B cell (primary cell): ENCODE measurements around the gene BCL2. TPM values are rescaled to one million over a fixed set of nuclear protein-coding genes. Genes with fewer than 3 reads are reported as not detected.

Source experiments
- ATAC-seq: fragments of 200-7000 bp; cut with Tn5 transposase; one replicate; pipeline ENCODE4 v1.10.0; 2021; ENCODE audit warnings: low read depth, mild to moderate bottlenecking, moderate number of reproducible peaks, moderate library complexity
- CTCF ChIA-PET: fragments of 350-600 bp; sonication (Branson Sonifier 250); formaldehyde crosslinking; loops from one replicate; lab custom pipeline; 2021; ENCODE audit warnings: antibody characterized with exemption, inconsistent platforms; lab: Charles Lee
- POLR2A ChIA-PET: fragments of 350-600 bp; sonication (Branson Sonifier 250); formaldehyde crosslinking; loops from one replicate; lab custom pipeline; 2021; ENCODE audit warnings: antibody characterized with exemption; lab: Charles Lee
- DNase-seq: peaks from one replicate; pipeline ENCODE4 v3.0.0; 2013
- H2AFZ ChIP-seq: 2 replicates; pipeline ENCODE4 v1.6.1; 2012; ENCODE audit warnings: mild to moderate bottlenecking, low read depth, low read length; ENCODE audit not compliant: insufficient read depth, poor library complexity, severe bottlenecking
- H3K27ac ChIP-seq, 2 donors: 1 replicate in 1 of 2; 2 replicates in 1 of 2; pipeline ENCODE4 v1.5.1; 2012 to 2013; ENCODE audit warnings: low read length in 2 of 2, mild to moderate bottlenecking in 2 of 2, moderate library complexity in 1 of 2
- H3K27me3 ChIP-seq, 4 experiments: fragments of 200-600 bp in 1 of 4; sonication (generic) in 1 of 4; replicated peaks in 1 of 4; 1 replicate in 2 of 4; 2 replicates in 2 of 4; pipeline versions ENCODE4 v1.6.1 to v1.7.0; 2013 to 2016; ENCODE audit warnings: low read length in 3 of 4, mild to moderate bottlenecking in 2 of 4, mixed read lengths in 1 of 4, moderate library complexity in 1 of 4; ENCODE audit not compliant: insufficient read depth in 4 of 4, control insufficient read depth in 3 of 4; ENCODE audit errors: control extremely low read depth in 1 of 4
- H3K36me3 ChIP-seq, 2 experiments: replicated peaks in 1 of 2; 1 replicate in 1 of 2; 2 replicates in 1 of 2; pipeline versions ENCODE4 v1.6.1 to v1.7.1; 2013; ENCODE audit warnings: low read length in 1 of 2; ENCODE audit not compliant: insufficient read depth in 2 of 2, control insufficient read depth in 1 of 2; ENCODE audit errors: control extremely low read depth in 1 of 2, extremely low read depth in 1 of 2
- H3K4me1 ChIP-seq, 2 donors: fragments of 200-600 bp in 1 of 2; sonication (generic) in 1 of 2; 1 replicate in 1 of 2; 2 replicates in 1 of 2; pipeline versions ENCODE4 v1.5.1 to v1.6.1; 2013 to 2017; ENCODE audit warnings: low read length in 2 of 2; ENCODE audit not compliant: control insufficient read depth in 2 of 2, insufficient read depth in 2 of 2
- H3K4me2 ChIP-seq: replicated peaks from 2 replicates; pipeline ENCODE3; 2012; ENCODE audit warnings: mild to moderate bottlenecking, low read depth, low read length; ENCODE audit not compliant: poor library complexity, severe bottlenecking
- H3K4me3 ChIP-seq, 5 experiments: fragments of 200-600 bp in 1 of 5; sonication (generic) in 1 of 5; 1 replicate in 3 of 5; 2 replicates in 2 of 5; pipeline versions ENCODE4 v1.5.1 to v1.7.0; 2011 to 2016; ENCODE audit warnings: low read length in 4 of 5, mild to moderate bottlenecking in 4 of 5, low read depth in 2 of 5, control low read depth in 1 of 5, moderate library complexity in 1 of 5; ENCODE audit not compliant: insufficient read depth in 1 of 5; ENCODE audit errors: control extremely low read depth in 1 of 5, extremely low read depth in 1 of 5
- H3K79me2 ChIP-seq: fragments of 200-600 bp; sonication (generic); one replicate; pipeline ENCODE4 v1.6.0; 2016; ENCODE audit warnings: low read length; ENCODE audit not compliant: control insufficient read depth, insufficient read depth
- H3K9ac ChIP-seq: fragments of 200-600 bp; sonication (generic); 2 replicates; pipeline ENCODE4 v1.6.1; 2017; ENCODE audit warnings: mild to moderate bottlenecking, low read length, moderate library complexity
- H3K9me3 ChIP-seq, 3 donors: one replicate each; pipeline versions ENCODE4 v1.6.1 to v1.7.1; 2013; ENCODE audit warnings: low read length in 2 of 3; ENCODE audit not compliant: control insufficient read depth in 2 of 3, insufficient read depth in 1 of 3; ENCODE audit errors: control extremely low read depth in 1 of 3
- H4K20me1 ChIP-seq: 2 replicates; pipeline ENCODE4 v1.6.0; 2012; ENCODE audit warnings: mild to moderate bottlenecking, low read length; ENCODE audit not compliant: insufficient read depth, control insufficient read depth, poor library complexity, severe bottlenecking
- H3K27ac Mint-ChIP-seq: one replicate; pipeline ENCODE4 v1.8.0; 2021; ENCODE audit warnings: mixed read lengths
- H3K27me3 Mint-ChIP-seq: one replicate; pipeline ENCODE4 v1.8.0; 2021; ENCODE audit warnings: mixed read lengths
- H3K4me1 Mint-ChIP-seq: one replicate; pipeline ENCODE4 v1.8.0; 2021; ENCODE audit warnings: mixed read lengths
- H3K4me3 Mint-ChIP-seq: one replicate; pipeline ENCODE4 v1.8.0; 2021; ENCODE audit warnings: mixed read lengths
- H3K9me3 Mint-ChIP-seq: one replicate; pipeline ENCODE4 v1.8.0; 2022; ENCODE audit warnings: mixed read lengths; ENCODE audit not compliant: insufficient read depth
- CTCF ChIP-seq: fragments of 200-600 bp; IDR thresholded peaks from one replicate; pipeline ENCODE4 v1.8.0; 2022; ENCODE audit warnings: antibody characterized with exemption, mild to moderate bottlenecking
- EZH2 ChIP-seq: IDR thresholded peaks from 2 replicates; pipeline ENCODE4 v1.6.1; 2012; ENCODE audit warnings: borderline replicate concordance, low read depth, mild to moderate bottlenecking, moderate library complexity, low read length; ENCODE audit not compliant: insufficient read depth, poor library complexity, severe bottlenecking
- WGBS: methylation state at CpG from one replicate; pipeline ENCODE4 v1.1.5; 2013; ENCODE audit warnings: missing lambda C conversion rate; ENCODE audit not compliant: insufficient coverage; 5-methylcytosine and 5-hydroxymethylcytosine counted together
- intact Hi-C: fragments of 100-400 bp; cut with micrococcal nuclease; formaldehyde crosslinking; loops from one replicate; pipeline ENCODE4 v1.10.0; 2022
- polyA plus RNA-seq: library from polyadenylated mRNA; depleted of rRNA; stranded (reverse); fragments of >200 nt; gene quantifications from 2 replicates; pipeline ENCODE4 v1.2.3, GENCODE V29; 2012
- total RNA-seq, 2 donors: library from RNA; stranded (reverse); fragments of 120-200 nt in 1 of 2; gene quantifications; 1 replicate in 1 of 2; 2 replicates in 1 of 2; pipeline versions ENCODE4 v1.2.3 to v1.2.4, GENCODE V29; 2013 to 2022

The BCL2 gene
- total and polyA plus RNA-seq, 2 donors (not counting 1 experiment from before 2014, with no cell fraction given), result 27.6 to 144 TPM

GRCh38 chr18:63234432-63234831, 85.1 kb downstream of the BCL2 start:
- peaks cover 50% of the 10 kb centered on the region for H3K4me1 Mint-ChIP-seq
- Histone ChIP-seq H3K4me3 (no peak overlapping the region), H3K4me2 (peak overlapping the region; percentile 55), H3K27ac (no peak overlapping the region), H3K79me2 (peaks cover 91% of the 10 kb centered on the region), H4K20me1 (no peaks in the 10 kb centered on the region), H3K4me1 (peaks cover 11 to 20% of the 10 kb centered on the region in 2 donors), H3K27me3 (no peaks in the 10 kb centered on the region), H2AFZ (no peak overlapping the region), H3K36me3 (peaks cover 0 to 18% of the 10 kb centered on the region in 2 experiments), H3K9ac (no peak overlapping the region), H3K9me3 (peaks cover 0 to 13% (median 0%) of the 10 kb centered on the region in 3 donors)
- no peak for ATAC-seq
- DNase-seq, result no peak
- peak overlapping the region; percentile 12 for H3K27ac Mint-ChIP-seq
- H3K4me3 Mint-ChIP-seq, result peak overlapping the region; percentile 58
- CTCF ChIA-PET, result interaction anchor here (1.5 kb wide), 2 partner anchors 9 to 84 kb away, joined by 3 to 4 read pairs; no protein-coding TSS in a partner anchor
- intact Hi-C loops, result loop anchor here (5.0 kb wide), 1 partner anchor 38 kb away; no protein-coding TSS in a partner anchor
- no peaks in the 10 kb centered on the region for H3K9me3 Mint-ChIP-seq
- POLR2A ChIA-PET, result no interaction called here
- TF ChIP-seq CTCF (no peak), EZH2 (no peak)
- WGBS, result 100% methylated on average over 2 of the region's 5 CpGs
- no peaks in the 10 kb centered on the region for H3K27me3 Mint-ChIP-seq

GRCh38 chr18:63233334-63233733, 86.2 kb downstream of the BCL2 start:
- no peak for TF ChIP-seq EZH2
- no peak for TF ChIP-seq CTCF
- H3K9ac ChIP-seq, result no peak overlapping the region
- ATAC-seq (no peak), DNase-seq (no peak)
- peaks cover 53% of the 10 kb centered on the region for H3K4me1 Mint-ChIP-seq
- peaks cover 83% of the 10 kb centered on the region for H3K79me2 ChIP-seq
- WGBS, result 75% methylated on average over 4 of the region's 9 CpGs
- CTCF ChIA-PET, result interaction anchor here (1.0 kb wide), 1 partner anchor 102 kb away, joined by 3 read pairs; no protein-coding TSS in a partner anchor
- peaks cover 0 to 13% of the 10 kb centered on the region in 2 experiments for H3K36me3 ChIP-seq
- no peaks in the 10 kb centered on the region for H3K27me3 Mint-ChIP-seq
- H3K4me3 ChIP-seq, result no peak overlapping the region
- no peak overlapping the region for H3K4me2 ChIP-seq
- H3K4me3 Mint-ChIP-seq, result no peak overlapping the region
- no peaks in the 10 kb centered on the region for H3K9me3 Mint-ChIP-seq
- POLR2A ChIA-PET, result no interaction called here
- H3K27ac Mint-ChIP-seq, result peak overlapping the region; percentile 51
- H2AFZ ChIP-seq, result no peak overlapping the region
- H3K27me3 ChIP-seq, result no peaks in the 10 kb centered on the region
- intact Hi-C loops, result loop anchor here (5.0 kb wide), 1 partner anchor 39 kb away; no protein-coding TSS in a partner anchor
- no peak overlapping the region for H3K27ac ChIP-seq
- peaks cover 0 to 16% (median 0%) of the 10 kb centered on the region in 3 donors for H3K9me3 ChIP-seq
- no peaks in the 10 kb centered on the region for H4K20me1 ChIP-seq
- H3K4me1 ChIP-seq, result peaks cover 11 to 20% of the 10 kb centered on the region in 2 donors
